ENCODE data around the gene PRKD1.

Gene PRKD1

GRCh38 chr14:29895591-29896083, 32.0 kb downstream of the PRKD1 start:
- H3K4me3 ChIP-seq (ENCODE audit: low read depth, low read length, poor library complexity, severe bottlenecking), result no peak overlapping the region

DNA sequence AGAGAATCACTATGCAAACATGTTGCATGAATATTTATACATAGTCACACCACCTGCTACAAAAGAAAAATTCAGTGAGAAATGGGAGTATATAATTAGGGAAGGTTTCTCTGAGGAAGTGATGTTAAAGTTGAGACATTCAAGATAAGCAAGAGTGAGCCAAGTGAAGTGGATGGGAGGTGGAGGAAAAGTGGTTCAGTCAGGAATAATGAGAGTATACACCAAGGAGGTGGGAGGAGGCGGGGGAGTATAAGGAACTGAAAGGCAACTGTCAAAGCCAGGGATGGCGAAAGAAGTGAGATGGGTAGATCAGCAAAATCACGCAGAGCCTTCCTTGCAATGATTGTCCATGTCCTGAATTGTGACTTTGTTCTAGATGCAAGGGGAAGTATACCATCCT, 33.7 kb downstream of the PRKD1 start:
- Histone ChIP-seq H2AFZ (ENCODE audit: low read length) (no peak overlapping the region), H3K27me3 (ENCODE audit: insufficient read depth, low read length) (no peaks in the 10 kb centered on the region), H3K27ac (ENCODE audit: low read depth, low read length, poor library complexity, severe bottlenecking) (no peak overlapping the region), H3K4me2 (ENCODE audit: low read length) (no peak overlapping the region), H3K9ac (ENCODE audit: low read length) (no peak overlapping the region), H3K4me3 (ENCODE audit: low read depth, low read length, poor library complexity, severe bottlenecking) (no peak overlapping the region), H3K9me3 (ENCODE audit: low read length) (no peaks in the 10 kb centered on the region), H4K20me1 (ENCODE audit: insufficient read depth, low read length) (no peaks in the 10 kb centered on the region), H3F3A (ENCODE audit: insufficient read depth, low read length) (no peaks in the 10 kb centered on the region), H3K4me1 (ENCODE audit: insufficient read depth, low read length, severe bottlenecking) (no peaks in the 10 kb centered on the region), H3K79me2 (ENCODE audit: insufficient read depth, low read length) (no peaks in the 10 kb centered on the region), H3K36me3 (ENCODE audit: insufficient read depth, low read length) (no peaks in the 10 kb centered on the region), H3K9me2 (ENCODE audit: low read depth, low read length) (no peaks in the 10 kb centered on the region)
- TF ChIP-seq EZH2 (IDR thresholded peaks at IDR 0.05; ENCODE audit: borderline replicate concordance, low read length), result no peak
- TF ChIP-seq CTCF (IDR thresholded peaks at IDR 0.05; ENCODE audit: low read length), result no peak

More at GRCh38 chr14:29895591-29896083, 32.0 kb downstream of the PRKD1 start:
- H3K4me2 ChIP-seq (ENCODE audit: low read length), result no peak overlapping the region
- no peak overlapping the region for H3K9ac ChIP-seq (ENCODE audit: low read length)
- no peak overlapping the region for H3K27ac ChIP-seq (ENCODE audit: low read depth, low read length, poor library complexity, severe bottlenecking)
- no peaks in the 10 kb centered on the region for H3K36me3 ChIP-seq (ENCODE audit: insufficient read depth, low read length)
- H3K79me2 ChIP-seq (ENCODE audit: insufficient read depth, low read length), result no peaks in the 10 kb centered on the region
- H2AFZ ChIP-seq (ENCODE audit: low read length), result no peak overlapping the region
- no peaks in the 10 kb centered on the region for H3F3A ChIP-seq (ENCODE audit: insufficient read depth, low read length)
- TF ChIP-seq EZH2 (IDR thresholded peaks at IDR 0.05; ENCODE audit: borderline replicate concordance, low read length), result no peak
- no peak for TF ChIP-seq CTCF (IDR thresholded peaks at IDR 0.05; ENCODE audit: low read length)
- no peaks in the 10 kb centered on the region for H3K27me3 ChIP-seq (ENCODE audit: insufficient read depth, low read length)
- no peaks in the 10 kb centered on the region for H4K20me1 ChIP-seq (ENCODE audit: insufficient read depth, low read length)
- no peaks in the 10 kb centered on the region for H3K4me1 ChIP-seq (ENCODE audit: insufficient read depth, low read length, severe bottlenecking)
- no peaks in the 10 kb centered on the region for H3K9me3 ChIP-seq (ENCODE audit: low read length)
- no peaks in the 10 kb centered on the region for H3K9me2 ChIP-seq (ENCODE audit: low read depth, low read length)

GRCh38 chr14:29892327-29892726, 35.3 kb downstream of the PRKD1 start:
- Histone ChIP-seq H3K27me3 (ENCODE audit: insufficient read depth, low read length) (no peaks in the 10 kb centered on the region), H3K9me2 (ENCODE audit: low read depth, low read length) (no peaks in the 10 kb centered on the region), H3K9ac (ENCODE audit: low read length) (no peak overlapping the region), H2AFZ (ENCODE audit: low read length) (no peak overlapping the region), H3K4me2 (ENCODE audit: low read length) (no peak overlapping the region), H4K20me1 (ENCODE audit: insufficient read depth, low read length) (no peaks in the 10 kb centered on the region), H3K9me3 (ENCODE audit: low read length) (no peaks in the 10 kb centered on the region), H3K79me2 (ENCODE audit: insufficient read depth, low read length) (no peaks in the 10 kb centered on the region), H3K36me3 (ENCODE audit: insufficient read depth, low read length) (no peaks in the 10 kb centered on the region), H3K27ac (ENCODE audit: low read depth, low read length, poor library complexity, severe bottlenecking) (no peak overlapping the region), H3K4me3 (ENCODE audit: low read depth, low read length, poor library complexity, severe bottlenecking) (no peak overlapping the region), H3F3A (ENCODE audit: insufficient read depth, low read length) (no peaks in the 10 kb centered on the region), H3K4me1 (ENCODE audit: insufficient read depth, low read length, severe bottlenecking) (no peaks in the 10 kb centered on the region)
- no peak for TF ChIP-seq EZH2 (IDR thresholded peaks at IDR 0.05; ENCODE audit: borderline replicate concordance, low read length)
- no peak for TF ChIP-seq CTCF (IDR thresholded peaks at IDR 0.05; ENCODE audit: low read length)
